HG03342 (cell line): ENCODE results near the gene GNB5.

Experiments
- ATAC-seq: cut with Tn5 transposase; IDR thresholded peaks from one replicate; pipeline ENCODE4 v1.9.1; 2021; ENCODE audit warnings: mild to moderate bottlenecking, moderate library complexity; ENCODE audit not compliant: unreplicated experiment

The GNB5 gene

GRCh38 chr15:52146776-52147175 lies 44.4 kb downstream of the GNB5 start:
- ATAC-seq, result no peak

DNA sequence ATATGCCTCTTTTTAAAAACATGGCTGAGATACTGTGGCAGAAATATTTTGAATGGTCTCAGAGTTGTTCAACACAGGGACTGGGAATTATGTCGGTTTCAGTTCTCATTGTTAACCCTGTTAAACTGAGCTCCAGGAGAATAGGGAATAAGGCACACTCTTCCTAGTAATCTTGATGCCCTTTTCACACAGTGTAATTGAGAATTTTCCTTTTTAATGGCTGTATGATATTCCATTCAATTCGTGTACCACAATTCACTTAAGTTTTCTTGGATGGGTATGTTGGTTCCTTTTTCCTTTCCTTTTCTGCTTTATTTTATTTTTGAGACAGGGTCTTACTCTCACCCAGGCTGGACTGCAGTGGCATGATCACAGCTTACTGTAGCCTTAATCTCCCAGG lies 44.9 kb downstream of the GNB5 start:
- ATAC-seq, result no peak

DNA sequence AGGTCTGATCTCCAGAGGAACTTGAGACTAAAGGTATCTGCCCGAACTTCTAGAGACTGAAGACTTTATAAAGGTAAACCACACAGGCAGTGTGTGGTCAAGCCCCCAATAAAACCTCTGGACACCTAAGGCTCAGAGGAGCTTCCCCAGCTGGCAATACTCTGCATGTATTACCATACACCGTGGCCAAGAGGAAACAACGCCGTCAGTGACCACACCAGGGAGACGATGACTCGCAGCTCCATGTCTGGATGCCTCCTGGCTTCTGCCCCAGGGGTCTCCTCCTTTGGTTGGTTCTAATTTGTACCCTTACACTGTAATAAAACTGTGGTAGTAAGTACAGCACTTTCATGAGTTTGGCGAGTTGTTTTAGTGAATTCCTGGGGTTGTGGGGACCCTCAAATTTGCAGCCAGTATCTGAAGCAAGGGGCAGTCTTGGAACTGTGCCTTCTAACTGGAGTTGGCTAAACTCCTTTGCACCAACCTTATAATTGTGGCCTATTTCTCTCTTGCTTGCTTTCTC lies 46.5 kb downstream of the GNB5 start:
- no peak for ATAC-seq

GRCh38 chr15:52143873-52144272 lies 47.3 kb downstream of the GNB5 start:
- ATAC-seq, result no peak

DNA sequence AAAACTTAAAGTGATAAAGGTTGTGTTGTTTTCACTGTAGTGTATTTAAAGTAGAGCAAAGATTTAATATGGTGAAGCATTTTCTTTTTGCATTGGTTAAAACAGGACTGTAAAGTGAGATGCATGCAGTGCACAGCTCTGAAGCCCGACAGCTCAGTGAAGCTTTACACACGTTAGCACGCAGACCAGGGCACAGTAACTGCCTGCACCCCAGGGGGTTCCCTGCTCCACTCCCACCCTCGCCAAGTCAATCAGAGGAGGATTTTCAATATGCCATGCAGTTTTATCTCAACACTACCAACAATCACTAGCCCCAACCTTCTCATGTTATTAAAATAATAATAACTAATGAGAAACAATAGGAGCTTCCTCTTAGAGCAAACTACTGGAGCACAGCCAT lies 50.5 kb downstream of the GNB5 start:
- ATAC-seq, result no peak

DNA sequence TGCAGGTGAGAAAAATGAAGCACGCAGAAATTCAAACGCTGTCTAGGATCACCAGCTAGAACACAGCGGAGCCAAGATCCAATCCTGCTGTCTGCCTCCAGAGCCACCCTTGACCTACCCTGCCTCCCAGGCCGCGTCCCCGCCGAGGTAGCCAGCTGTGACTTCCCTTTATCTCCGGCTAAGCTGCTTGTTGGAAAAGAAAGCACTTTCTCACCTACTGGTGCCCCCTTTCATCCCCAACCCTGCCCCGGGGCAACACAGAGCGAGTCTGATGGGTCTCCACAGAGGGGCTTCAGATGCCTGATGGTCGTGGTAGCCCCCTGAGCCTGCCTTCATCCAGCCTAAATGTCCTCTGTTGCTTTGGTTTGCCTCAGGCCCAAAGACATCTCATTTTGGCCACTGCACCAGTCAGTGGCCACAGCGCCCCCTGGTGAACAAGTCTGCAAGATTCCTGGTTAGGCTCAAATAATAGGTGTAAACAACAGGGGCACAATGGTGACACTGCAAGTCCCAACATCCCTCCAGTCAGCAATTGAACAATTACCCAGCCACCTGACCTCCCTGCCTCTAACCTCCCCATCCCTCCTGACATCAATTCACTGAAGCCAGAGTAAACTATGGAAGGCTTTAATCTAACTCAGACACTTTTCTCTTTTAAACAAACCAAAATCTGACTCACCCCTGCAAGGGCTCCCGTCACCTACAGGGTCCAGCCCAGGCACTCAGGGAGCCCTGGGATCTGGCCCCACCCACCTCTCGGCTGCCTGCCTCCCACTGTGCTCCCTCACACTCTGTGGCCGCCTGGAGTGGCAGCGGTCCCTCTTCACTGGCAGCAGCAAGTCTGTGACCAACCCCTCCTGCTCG lies 51.4 kb downstream of the GNB5 start:
- peak; percentile 60 for ATAC-seq

DNA sequence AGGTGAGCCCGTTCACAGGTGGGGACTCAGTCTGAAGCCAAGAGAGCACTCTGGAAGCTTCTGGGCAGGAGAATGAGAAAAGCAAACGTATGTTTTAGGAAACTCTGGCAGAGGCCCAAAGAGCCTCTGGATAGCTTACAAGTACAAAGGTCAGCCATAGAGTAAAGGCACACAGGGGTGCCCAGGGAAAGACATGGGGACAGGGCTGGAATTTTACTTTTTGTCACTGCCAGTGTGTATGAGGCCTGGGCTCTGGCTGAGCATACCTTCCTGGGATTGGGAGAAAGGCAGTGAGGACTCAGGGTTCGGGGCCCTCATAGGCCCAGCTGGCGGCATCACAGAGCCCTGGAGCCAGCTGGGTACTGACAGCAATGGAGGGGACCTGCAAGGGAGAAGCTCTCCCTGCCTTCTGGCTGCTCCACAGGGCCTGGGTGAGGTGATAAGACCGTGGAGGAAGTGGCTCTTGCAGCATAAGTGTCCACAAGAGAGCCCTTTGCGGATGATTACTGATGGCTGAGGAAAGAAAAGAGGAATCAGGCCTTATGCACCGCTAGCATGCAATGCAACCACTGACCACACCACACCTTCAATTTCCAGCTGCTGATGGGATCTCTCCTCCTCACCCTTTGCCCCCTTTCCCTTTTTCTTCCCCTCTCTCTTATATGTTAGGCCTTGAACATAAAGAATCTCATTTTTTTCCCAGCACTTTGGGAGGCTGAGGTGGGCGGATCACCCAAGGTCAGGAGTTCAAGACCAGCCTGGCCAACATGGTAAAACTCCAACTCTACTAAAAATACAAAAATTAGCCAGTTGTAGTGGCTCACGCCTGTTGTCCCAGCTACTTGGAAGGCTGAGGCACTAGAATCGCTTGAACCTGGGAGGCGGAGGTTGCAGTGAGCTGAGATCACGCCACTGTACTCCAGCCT lies 53.5 kb downstream of the GNB5 start:
- no peak for ATAC-seq

DNA sequence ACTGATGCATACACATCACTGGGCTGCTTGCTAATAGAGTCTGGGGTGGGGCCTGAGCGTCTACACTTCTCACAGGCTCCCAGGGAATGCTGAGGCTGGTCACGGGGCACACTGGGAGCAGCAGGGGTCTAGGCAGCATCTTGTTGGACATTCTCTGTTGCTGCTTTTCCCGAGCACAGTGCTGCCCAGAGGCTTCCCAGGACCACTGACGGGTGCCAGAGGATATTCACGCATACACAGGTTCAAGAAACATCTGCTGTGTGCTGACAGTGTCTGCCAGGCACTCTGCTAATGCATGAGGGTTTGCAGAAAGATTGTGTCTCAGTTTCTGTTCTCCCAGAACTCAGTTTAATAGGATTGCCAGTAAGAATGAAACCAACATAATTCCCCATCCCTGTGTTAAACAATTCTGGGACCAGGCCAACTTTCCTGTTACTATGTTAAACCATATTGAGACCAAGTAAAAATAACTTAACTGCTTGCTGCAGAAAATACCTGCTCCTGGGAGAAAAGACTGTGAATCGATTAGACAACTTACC lies 54.7 kb downstream of the GNB5 start:
- no peak for ATAC-seq

DNA sequence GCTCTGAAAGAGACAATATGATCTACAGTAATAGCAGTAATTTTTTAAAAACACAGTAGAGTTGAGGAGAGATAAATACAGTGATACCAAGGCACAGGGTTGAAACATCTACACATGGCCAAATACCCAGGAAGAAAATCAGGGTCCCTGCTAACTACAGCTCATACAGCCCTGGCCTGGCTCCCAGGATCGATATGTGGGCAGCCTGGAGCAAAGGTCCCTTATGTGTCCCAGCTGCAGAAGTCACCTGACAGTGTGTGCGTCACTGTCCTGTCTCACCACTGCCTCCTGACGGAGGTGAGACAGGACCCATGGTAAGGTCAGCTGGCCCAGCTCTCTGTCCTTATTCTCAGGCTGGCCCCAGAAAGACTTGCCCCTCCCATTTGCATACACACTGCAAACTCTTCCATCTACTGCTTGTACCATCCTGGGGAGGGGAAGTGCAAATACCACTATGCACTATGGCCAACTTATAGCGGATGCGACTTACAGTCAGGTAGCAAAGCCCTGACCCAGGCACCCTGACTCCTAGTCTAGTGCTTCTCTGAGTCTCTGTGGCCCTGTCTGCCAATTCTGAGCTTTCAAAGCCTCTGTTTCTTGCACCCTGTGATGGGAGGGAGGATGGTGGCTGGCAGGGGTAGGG lies 56.6 kb downstream of the GNB5 start:
- no peak for ATAC-seq

- ATAC-seq, result no peak
Observed at GRCh38 chr15:52133510-52134220, 57.5 kb downstream of the GNB5 start.

- no peak for ATAC-seq
Observed at GRCh38 chr15:52132066-52132465, 59.1 kb downstream of the GNB5 start.

GRCh38 chr15:52128568-52128967 lies 62.6 kb downstream of the GNB5 start:
- ATAC-seq, result no peak

DNA sequence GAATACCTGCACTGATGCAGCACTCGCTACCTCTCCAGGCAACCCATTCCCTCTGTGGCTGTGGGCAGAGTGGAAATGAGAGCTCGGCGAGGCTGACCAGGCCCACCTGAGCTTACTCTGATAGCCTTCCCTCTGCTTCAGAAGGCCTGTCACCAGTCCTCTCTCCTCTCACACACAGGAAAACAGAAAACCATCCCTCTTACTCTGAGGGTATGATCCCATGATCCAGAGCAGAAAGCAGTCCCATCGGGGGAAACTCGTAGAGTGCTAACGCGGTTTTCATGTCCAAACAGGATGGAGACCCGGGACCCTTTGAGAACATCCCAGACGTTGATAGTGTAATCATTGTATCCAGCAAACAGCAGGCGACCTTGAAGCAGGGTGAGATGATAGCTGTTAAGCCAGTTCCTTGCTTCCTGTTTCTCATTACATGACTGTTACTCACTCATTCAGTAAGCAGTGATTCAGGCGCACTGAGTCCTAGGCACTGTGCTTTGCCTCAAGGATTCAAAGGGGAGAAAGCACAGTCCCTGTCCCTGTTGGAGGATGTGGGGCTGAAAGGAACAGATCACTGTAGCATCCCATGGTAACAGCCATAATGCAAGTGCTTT lies 66.8 kb downstream of the GNB5 start:
- no peak for ATAC-seq

- no peak for ATAC-seq
Observed at GRCh38 chr15:52121896-52122295, 69.3 kb downstream of the GNB5 start.

DNA sequence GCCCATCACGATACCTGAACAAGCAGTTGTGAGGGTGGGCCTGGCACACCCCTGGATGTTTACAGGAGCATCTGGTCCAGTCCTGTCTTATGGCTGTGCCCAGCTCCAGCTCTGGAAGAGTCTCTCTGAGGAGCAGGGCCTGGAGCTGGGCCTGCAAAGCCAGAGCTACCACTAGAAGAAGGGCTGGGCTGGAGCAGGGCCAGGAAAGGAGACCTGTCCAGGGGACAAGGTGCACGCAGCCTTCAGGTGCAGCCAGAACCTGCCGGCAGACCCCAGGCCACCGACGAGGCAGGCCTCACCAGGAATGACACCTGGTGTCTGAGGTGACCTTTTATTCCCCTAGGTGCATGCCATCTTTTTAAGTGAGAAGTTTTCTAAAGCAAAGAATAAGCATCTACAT lies 70.2 kb downstream of the GNB5 start:
- ATAC-seq, result no peak

DNA sequence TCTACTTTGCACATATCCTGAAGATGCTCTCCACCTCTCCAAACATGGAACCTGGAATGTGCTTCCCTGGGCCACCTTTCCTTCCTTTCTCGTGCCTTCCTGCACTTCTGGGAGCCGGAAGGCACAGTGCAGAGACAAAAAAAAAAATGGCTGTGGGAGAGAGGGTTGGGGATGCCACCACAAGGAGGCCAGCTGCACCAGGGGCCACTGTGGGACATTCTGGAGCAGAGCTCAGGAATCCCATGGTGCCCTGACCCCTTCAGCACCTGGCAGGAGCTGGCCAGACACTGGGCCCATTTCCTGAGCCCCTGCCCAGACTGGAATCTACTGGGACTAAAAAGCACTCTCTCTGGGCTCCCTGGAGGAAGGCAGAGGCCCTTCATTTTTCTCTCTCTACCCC lies 70.7 kb downstream of the GNB5 start:
- ATAC-seq, result no peak

DNA sequence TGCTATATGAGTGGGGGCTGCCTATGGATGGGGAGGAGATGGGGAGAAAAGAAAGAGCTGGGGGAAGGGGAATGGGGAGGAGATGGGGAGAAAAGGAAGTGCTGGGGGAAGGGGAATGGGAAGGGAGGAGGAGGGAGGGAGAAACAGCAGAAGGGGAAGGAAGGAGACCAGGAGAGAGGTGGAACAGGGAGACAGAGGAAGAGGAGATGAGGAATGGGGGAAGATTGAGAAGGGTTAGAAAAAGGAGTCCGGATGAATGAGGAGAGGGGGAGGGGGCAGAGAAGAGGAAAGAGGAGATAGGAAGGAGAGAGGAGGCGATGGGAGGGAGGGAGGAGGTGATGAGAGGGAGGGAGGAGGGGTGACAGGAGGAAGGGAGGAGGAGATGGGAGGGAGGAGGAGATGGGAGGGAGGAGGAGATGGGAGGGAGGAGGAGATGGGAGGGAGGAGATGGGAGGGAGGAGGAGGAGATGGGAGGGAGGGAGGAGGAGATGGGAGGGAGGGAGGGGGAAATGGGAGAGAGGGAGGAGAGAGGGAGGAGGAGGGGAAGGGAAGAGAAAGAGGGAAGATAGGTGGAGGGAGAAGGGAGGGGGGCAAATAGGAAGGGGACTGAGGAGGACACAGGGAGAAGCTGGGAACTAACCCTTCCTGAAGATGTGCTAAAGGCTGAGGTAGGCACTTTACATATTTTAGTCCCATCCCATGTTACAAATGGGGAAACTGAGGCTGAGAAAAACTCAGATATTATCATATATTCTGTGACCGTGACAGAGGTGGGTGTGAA lies 72.0 kb downstream of the GNB5 start:
- no peak for ATAC-seq

DNA sequence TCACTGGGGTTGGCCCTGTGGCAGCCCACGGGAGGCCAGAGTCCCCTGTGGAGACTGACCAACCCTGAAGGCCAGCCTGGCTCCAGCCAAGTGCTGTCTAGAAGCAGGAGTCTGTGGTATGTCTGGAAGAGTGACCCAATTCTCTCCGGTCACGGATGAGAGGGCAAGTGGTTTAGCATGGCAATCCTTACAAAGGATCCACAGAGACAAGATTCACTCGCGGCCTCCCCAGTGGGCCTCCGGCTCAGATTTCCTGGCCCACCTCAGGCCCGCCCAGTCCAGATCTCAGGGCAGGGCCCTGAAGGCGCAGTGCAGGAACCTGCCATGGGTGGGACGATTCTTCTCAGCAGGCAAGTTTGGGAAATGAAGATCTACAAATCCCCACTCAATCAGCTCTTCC lies 73.6 kb downstream of the GNB5 start:
- ATAC-seq, result no peak
